GM12865 (cell line): Measurements from ENCODE around the gene DHX34.

Experiments used
- DNase-seq: peaks from one replicate; pipeline ENCODE4 v3.0.0; 2010; ENCODE audit warnings: low read depth
- H3K4me3 ChIP-seq: 2 replicates; pipeline ENCODE4 v1.5.1; 2011; ENCODE audit warnings: mild to moderate bottlenecking, low read depth, low read length, control low read depth
- TF ChIP-seq, protein P1 (sequence below): IDR thresholded peaks from 2 replicates; pipeline ENCODE4 v1.5.1; 2011; ENCODE audit warnings: low read length, control low read depth, low read depth, inconsistent platforms; ENCODE audit not compliant: insufficient read depth; ENCODE audit errors: missing control alignments

DHX34 gene

GRCh38 chr19:47390533-47391488, 41.7 kb downstream of the DHX34 start:
- TF ChIP-seq, protein P1, sequence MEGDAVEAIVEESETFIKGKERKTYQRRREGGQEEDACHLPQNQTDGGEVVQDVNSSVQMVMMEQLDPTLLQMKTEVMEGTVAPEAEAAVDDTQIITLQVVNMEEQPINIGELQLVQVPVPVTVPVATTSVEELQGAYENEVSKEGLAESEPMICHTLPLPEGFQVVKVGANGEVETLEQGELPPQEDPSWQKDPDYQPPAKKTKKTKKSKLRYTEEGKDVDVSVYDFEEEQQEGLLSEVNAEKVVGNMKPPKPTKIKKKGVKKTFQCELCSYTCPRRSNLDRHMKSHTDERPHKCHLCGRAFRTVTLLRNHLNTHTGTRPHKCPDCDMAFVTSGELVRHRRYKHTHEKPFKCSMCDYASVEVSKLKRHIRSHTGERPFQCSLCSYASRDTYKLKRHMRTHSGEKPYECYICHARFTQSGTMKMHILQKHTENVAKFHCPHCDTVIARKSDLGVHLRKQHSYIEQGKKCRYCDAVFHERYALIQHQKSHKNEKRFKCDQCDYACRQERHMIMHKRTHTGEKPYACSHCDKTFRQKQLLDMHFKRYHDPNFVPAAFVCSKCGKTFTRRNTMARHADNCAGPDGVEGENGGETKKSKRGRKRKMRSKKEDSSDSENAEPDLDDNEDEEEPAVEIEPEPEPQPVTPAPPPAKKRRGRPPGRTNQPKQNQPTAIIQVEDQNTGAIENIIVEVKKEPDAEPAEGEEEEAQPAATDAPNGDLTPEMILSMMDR, result no peak
- DNase-seq, result peak; percentile 59
- no peak overlapping the region for H3K4me3 ChIP-seq

DNA sequence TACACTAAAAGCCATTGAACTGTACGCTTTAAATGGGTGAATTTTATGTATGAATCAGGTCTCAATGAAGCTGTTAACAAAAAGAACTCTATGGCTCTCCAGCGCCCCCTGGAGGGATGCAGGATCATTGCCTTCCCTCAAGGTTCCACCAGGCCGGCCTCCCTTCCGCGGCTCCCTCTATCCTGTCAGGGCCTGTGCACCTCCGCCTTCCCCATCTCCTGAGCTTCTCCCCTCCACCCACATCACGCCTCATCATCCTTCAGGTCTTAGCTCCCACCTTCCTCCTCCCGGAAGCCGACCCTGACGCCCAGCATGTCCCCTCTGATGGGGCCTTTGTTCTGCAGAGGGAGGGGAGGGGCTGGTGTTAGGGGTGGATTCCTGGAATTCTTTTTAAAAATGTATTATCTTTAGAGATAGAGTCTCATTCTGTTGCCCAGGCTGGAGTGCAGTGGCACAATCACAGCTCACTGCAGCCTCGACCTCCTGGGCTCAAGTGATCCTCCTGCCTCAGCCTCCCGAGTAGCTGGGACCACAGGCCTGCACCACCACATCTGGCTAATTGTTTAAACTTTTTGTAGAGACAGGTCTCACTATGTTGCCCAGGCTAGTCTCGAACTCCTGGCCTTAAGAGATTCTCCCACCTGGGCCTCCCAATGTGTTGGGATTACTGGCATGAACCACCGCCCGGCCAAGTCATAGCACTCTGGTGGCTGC, 42.6 kb downstream of the DHX34 start:
- TF ChIP-seq, protein P1, result peak; percentile 94
- H3K4me3 ChIP-seq, result no peak overlapping the region
- peak; percentile 80 for DNase-seq

GRCh38 chr19:47398707-47399597, 49.8 kb downstream of the DHX34 start:
- TF ChIP-seq, protein P1, result no peak
- DNase-seq, result no peak

GRCh38 chr19:47402504-47402903, 53.4 kb downstream of the DHX34 start:
- TF ChIP-seq, protein P1, result no peak
- DNase-seq, result no peak
- H3K4me3 ChIP-seq, result no peak overlapping the region

More at GRCh38 chr19:47398707-47399597, 49.8 kb downstream of the DHX34 start:
- H3K4me3 ChIP-seq, result no peak overlapping the region

GRCh38 chr19:47404334-47405196, 55.5 kb downstream of the DHX34 start:
- no peak overlapping the region for H3K4me3 ChIP-seq
- TF ChIP-seq, protein P1, result no peak
- DNase-seq, result no peak
